ENCODE data around the gene EFCAB8. TPM values are rescaled to one million over a fixed set of nuclear protein-coding genes. Genes with fewer than 3 reads are reported as not detected.
A peak's percentile ranks its signal among the peaks of the same experiment; 100 is the strongest.
"Not testable (repeated sequence)": the region's sequence is repeated elsewhere in the genome, so short reads cannot be mapped to it uniquely, and the experiment has no call there.

Gene EFCAB8
- total RNA-seq, 1 experiment from 2014 or later: 1.8 TPM

- Histone ChIP-seq H3K27me3 (replicated peaks; ENCODE audit: control insufficient read depth, insufficient read depth, low read length) (no peaks in the 10 kb centered on the region), H3K9me3 (peaks cover 7% of the 10 kb centered on the region; the same call in 1 of the 2 replicates), H3K36me3 (ENCODE audit: control insufficient read depth, insufficient read depth, low read length) (no peaks in the 10 kb centered on the region), H3K4me1 (0 out of 2 replicates have a peak, but pooled peaks cover 4% of the 10 kb centered on the region), H3K4me3 (ENCODE audit: low read depth, low read length) (no peak overlapping the region)
- H3K27ac Mint-ChIP-seq (ENCODE audit: unreplicated experiment): no peak overlapping the region
- H3K4me1 Mint-ChIP-seq (ENCODE audit: low read depth, unreplicated experiment): peaks cover 10% of the 10 kb centered on the region
- no TSS peak for BruUV-seq (replicated peaks)
- POLR2A ChIA-PET: no interaction called here
- CTCF ChIA-PET: no interaction called here
- no peak for DNase-seq
- peaks cover 3% of the 10 kb centered on the region for H3K27me3 Mint-ChIP-seq (ENCODE audit: insufficient read depth, unreplicated experiment)
- intact Hi-C loops (cut with micrococcal nuclease; ENCODE audit: unreplicated experiment): no loop called here
- TF ChIP-seq CTCF (IDR thresholded peaks at IDR 0.05; ENCODE audit: insufficient read depth in 1 of 2, low read depth in 1 of 2, low read length in 1 of 2, severe bottlenecking in 1 of 2, unreplicated experiment in 1 of 2): no peak
- no peak overlapping the region for H3K4me3 Mint-ChIP-seq (ENCODE audit: unreplicated experiment)
- no peaks in the 10 kb centered on the region for H3K9me3 Mint-ChIP-seq (ENCODE audit: unreplicated experiment)
- no peaks in the 10 kb centered on the region for H3K36me3 Mint-ChIP-seq (ENCODE audit: insufficient read depth, unreplicated experiment)
Observed at GRCh38 chr20:32971703-32972161, 113.0 kb downstream of the EFCAB8 start.

- H3K4me3 ChIP-seq (ENCODE audit: low read depth, low read length): no peak overlapping the region
- Mint-ChIP-seq H3K4me3 (ENCODE audit: unreplicated experiment) (no peak overlapping the region), H3K9me3 (ENCODE audit: unreplicated experiment) (no peaks in the 10 kb centered on the region), H3K27me3 (ENCODE audit: insufficient read depth, unreplicated experiment) (peaks cover 3% of the 10 kb centered on the region), H3K36me3 (ENCODE audit: insufficient read depth, unreplicated experiment) (no peaks in the 10 kb centered on the region), H3K4me1 (ENCODE audit: low read depth, unreplicated experiment) (peaks cover 10% of the 10 kb centered on the region), H3K27ac (ENCODE audit: unreplicated experiment) (no peak overlapping the region)
- H3K4me1 ChIP-seq: 0 out of 2 replicates have a peak, but pooled peaks cover 4% of the 10 kb centered on the region
- no peaks in the 10 kb centered on the region for H3K36me3 ChIP-seq (ENCODE audit: control insufficient read depth, insufficient read depth, low read length)
- DNase-seq: no peak
- no peaks in the 10 kb centered on the region for H3K27me3 ChIP-seq (replicated peaks; ENCODE audit: control insufficient read depth, insufficient read depth, low read length)
- intact Hi-C loops (cut with micrococcal nuclease; ENCODE audit: unreplicated experiment): no loop called here
- TF ChIP-seq CTCF (IDR thresholded peaks at IDR 0.05; ENCODE audit: insufficient read depth in 1 of 2, low read depth in 1 of 2, low read length in 1 of 2, severe bottlenecking in 1 of 2, unreplicated experiment in 1 of 2): no peak
- no TSS peak for BruUV-seq (replicated peaks)
- ChIA-PET CTCF (no interaction called here), POLR2A (no interaction called here)
- H3K9me3 ChIP-seq: peaks cover 14% of the 10 kb centered on the region; the same call in 1 of the 2 replicates
Observed at GRCh38 chr20:32972181-32973076, 113.7 kb downstream of the EFCAB8 start.

DNA sequence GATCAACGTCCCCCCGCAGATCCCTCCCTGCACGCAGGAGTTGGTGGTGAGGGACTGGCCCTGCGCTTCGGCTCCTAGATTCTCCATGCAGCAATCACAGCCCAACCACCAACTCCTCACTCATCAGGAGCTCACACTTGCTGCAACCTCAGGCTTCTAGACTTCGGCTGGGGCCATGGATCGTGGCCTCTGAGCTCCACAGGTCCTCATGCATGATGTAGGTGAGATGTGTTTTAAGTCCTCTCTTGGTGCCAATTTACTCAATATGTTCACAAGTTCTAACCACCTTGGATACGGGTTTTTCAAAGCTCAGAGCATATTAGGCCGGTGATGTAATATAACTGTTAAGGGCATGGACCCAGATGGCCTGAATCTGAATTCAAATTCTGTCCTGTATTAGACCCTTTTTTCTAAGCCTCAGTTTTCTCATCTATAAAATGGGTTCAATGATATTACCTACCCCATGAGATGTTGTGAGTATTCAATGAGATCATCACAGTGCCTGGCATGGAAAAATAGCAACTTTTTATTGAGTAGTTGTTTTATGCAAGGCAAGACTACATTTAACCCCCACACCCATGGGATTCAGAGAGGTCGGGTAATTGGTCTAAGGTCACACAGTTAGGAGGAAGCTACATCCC, 114.5 kb downstream of the EFCAB8 start:
- ChIA-PET POLR2A (no interaction called here), CTCF (interaction anchor here (1.3 kb wide), 1 partner anchor 28 kb away, joined by 4 read pairs; no protein-coding TSS in a partner anchor)
- Mint-ChIP-seq H3K4me1 (ENCODE audit: low read depth, unreplicated experiment) (peaks cover 10% of the 10 kb centered on the region), H3K27ac (ENCODE audit: unreplicated experiment) (no peak overlapping the region), H3K27me3 (ENCODE audit: insufficient read depth, unreplicated experiment) (peaks cover 3% of the 10 kb centered on the region), H3K9me3 (ENCODE audit: unreplicated experiment) (no peaks in the 10 kb centered on the region), H3K36me3 (ENCODE audit: insufficient read depth, unreplicated experiment) (no peaks in the 10 kb centered on the region), H3K4me3 (ENCODE audit: unreplicated experiment) (no peak overlapping the region)
- Histone ChIP-seq H3K9me3 (peaks cover 16% of the 10 kb centered on the region; the same call in 1 of the 2 replicates), H3K36me3 (ENCODE audit: control insufficient read depth, insufficient read depth, low read length) (no peaks in the 10 kb centered on the region), H3K27me3 (replicated peaks; ENCODE audit: control insufficient read depth, insufficient read depth, low read length) (no peaks in the 10 kb centered on the region), H3K4me1 (0 out of 2 replicates have a peak, but pooled peaks cover 4% of the 10 kb centered on the region), H3K4me3 (ENCODE audit: low read depth, low read length) (no peak overlapping the region)
- TF ChIP-seq CTCF (IDR thresholded peaks at IDR 0.05; ENCODE audit: insufficient read depth in 1 of 2, low read depth in 1 of 2, low read length in 1 of 2, severe bottlenecking in 1 of 2, unreplicated experiment in 1 of 2): no peak
- DNase-seq: peak in 1 of 2 experiments; percentile 8
- intact Hi-C loops (cut with micrococcal nuclease; ENCODE audit: unreplicated experiment): no loop called here
- BruUV-seq (replicated peaks): no TSS peak

DNA sequence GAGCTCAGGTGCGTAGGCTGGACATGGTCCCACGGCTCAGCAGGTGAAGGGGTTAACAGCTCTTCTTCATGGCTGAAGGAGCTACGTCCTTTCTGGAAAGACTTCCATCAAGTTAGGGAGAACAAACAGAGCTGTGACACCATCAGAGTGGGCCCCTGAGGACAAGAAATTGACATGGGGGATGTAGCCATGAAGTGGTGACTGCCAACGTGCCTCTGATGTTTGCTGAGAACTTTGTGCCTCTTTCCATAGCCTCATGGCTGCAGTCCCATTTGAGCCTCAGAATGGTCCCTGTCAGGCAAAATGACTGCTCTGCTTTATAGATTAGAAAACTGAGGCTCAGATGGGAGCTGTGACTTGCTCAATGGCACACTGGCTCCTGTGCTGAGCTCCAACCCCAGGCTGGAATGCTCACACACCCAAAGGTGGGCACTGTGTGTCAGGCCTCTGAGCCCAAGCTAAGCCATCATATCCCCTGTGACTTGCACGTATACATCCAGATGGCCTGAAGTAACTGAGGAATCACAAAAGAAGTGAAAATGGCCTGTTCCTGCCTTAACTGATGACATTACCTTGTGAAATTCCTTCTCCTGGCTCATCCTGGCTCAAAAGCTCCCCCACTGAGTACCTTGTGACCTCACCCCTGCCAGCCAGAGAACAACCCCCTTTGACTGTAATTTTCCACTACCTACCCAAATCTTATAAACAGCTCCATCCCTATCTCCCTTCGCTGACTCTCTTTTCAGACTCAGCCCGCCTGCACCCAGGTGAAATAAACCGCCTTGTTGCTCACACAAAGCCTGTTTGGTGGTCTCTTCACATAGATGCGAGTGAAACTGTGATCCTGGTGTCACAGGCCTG, 115.7 kb downstream of the EFCAB8 start:
- H3K27me3 ChIP-seq (replicated peaks; ENCODE audit: control insufficient read depth, insufficient read depth, low read length); POLR2A ChIA-PET; H3K4me1 Mint-ChIP-seq (ENCODE audit: low read depth, unreplicated experiment); H3K4me3 Mint-ChIP-seq (ENCODE audit: unreplicated experiment); H3K4me1 ChIP-seq; H3K4me3 ChIP-seq (ENCODE audit: low read depth, low read length); H3K36me3 Mint-ChIP-seq (ENCODE audit: insufficient read depth, unreplicated experiment); H3K27ac Mint-ChIP-seq (ENCODE audit: unreplicated experiment); BruUV-seq (replicated peaks); H3K36me3 ChIP-seq (ENCODE audit: control insufficient read depth, insufficient read depth, low read length); H3K27me3 Mint-ChIP-seq (ENCODE audit: insufficient read depth, unreplicated experiment); H3K9me3 Mint-ChIP-seq (ENCODE audit: unreplicated experiment); intact Hi-C loops (cut with micrococcal nuclease; ENCODE audit: unreplicated experiment): not testable (repeated sequence)
- CTCF ChIA-PET: interaction anchor here (1.3 kb wide), 1 partner anchor 29 kb away, joined by 4 read pairs; no protein-coding TSS in a partner anchor
- peaks cover 16% of the 10 kb centered on the region; the same call in 1 of the 2 replicates for H3K9me3 ChIP-seq
- DNase-seq: peak in 1 of 2 experiments; percentile 29

Measured in Caco-2 (cell line).